Measurements from ENCODE around the gene GPR31. TPM values are rescaled to one million over a fixed set of nuclear protein-coding genes. Genes with fewer than 3 reads are reported as not detected.

Gene GPR31
- total and polyA plus RNA-seq, 2 of the 4 experiments (the other 2 are of a cell fraction), result not detected

DNA sequence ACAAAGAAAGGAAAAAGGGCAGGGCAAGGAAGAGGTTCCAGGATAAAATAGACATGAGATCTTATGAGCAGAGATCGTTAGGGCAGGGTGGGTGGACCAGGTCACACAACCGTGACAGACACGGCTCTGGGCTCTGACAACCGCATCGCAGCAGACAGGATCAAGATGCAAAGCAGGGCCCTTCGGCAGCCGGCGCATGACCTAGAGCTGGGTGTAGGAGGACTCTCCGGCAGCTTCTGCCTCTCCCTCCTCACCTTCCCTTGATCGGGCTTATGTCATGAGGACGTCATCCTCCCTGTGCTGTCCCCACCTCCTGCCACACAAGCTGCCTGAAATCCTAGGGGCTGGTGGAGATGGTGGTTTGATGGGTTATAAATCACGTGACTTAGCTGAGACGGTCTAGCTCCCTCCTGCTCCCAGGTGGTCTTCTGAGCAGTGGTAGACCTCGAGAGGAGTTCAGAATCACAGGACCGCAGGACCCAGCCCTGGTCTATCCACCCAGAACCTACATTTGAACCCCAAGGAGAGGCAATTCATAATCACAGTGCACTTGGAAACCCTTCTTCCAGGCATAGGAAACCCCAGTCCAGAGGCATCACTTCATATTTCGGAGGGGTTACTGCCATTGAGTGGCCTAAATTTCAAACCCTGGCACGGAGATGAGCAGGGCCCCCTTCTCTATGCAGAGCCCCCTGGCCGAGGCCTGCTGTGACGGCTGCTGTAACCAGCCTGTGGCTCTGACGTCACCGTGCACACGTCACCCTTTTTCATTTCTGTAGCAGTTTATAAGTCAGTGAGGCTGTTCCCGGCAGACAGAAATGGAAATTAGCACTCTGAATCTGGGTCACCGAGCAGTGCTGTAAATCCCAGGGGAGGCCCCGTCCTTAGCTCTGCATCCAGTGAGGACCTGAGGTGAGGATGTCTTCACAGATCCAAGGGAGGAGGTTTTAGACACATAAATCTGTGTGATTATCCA lies 43.6 kb downstream of the GPR31 start:
- no peak overlapping the region for H2AK5ac ChIP-seq (ENCODE audit: low read depth, low read length)
- H3K4me2 ChIP-seq (ENCODE audit: low read depth, low read length), result no peak overlapping the region
- H3K4me3 ChIP-seq (ENCODE audit: insufficient read depth, low read depth, low read length), result no peak overlapping the region
- H2AFZ ChIP-seq (replicated peaks; ENCODE audit: low read length, poor library complexity), result no peak overlapping the region
- H3K79me1 ChIP-seq (ENCODE audit: low read depth in 1 of 2, low read length in 2 of 2), result no peaks in the 10 kb centered on the region
- H2BK20ac ChIP-seq (ENCODE audit: low read depth, low read length), result no peak overlapping the region
- BruUV-seq (replicated peaks), result no TSS peak
- no peak overlapping the region for H3K27ac ChIP-seq (ENCODE audit: insufficient read depth, low read length)
- CTCF ChIA-PET, result no interaction called here
- H4K20me1 ChIP-seq (ENCODE audit: insufficient read depth, low read length), result no peaks in the 10 kb centered on the region
- H3K27me3 ChIP-seq (ENCODE audit: control insufficient read depth, insufficient read depth, low read length), result no peaks in the 10 kb centered on the region
- intact Hi-C loops (cut with micrococcal nuclease) (no loop called here), dilution Hi-C loops (cut with HindIII; ENCODE audit: low sequenced_read_pairs, unreplicated experiment) (no loop called here), in situ Hi-C loops (cut with MboI; ENCODE audit: low sequenced_read_pairs) (no loop called here)
- H3K9me1 ChIP-seq (ENCODE audit: insufficient read depth, low read length), result no peaks in the 10 kb centered on the region
- H3K4ac ChIP-seq (ENCODE audit: low read depth, low read length), result no peak overlapping the region
- H4K91ac ChIP-seq (ENCODE audit: insufficient read depth, low read depth, low read length), result no peak overlapping the region
- DNase-seq (no peak), ATAC-seq (ENCODE audit: low read depth) (no peak)
- H2AK9ac ChIP-seq (replicated peaks; ENCODE audit: low read depth, low read length, poor library complexity), result no peak overlapping the region
- H2BK120ac ChIP-seq (ENCODE audit: low read depth, low read length), result no peak overlapping the region
- no peaks in the 10 kb centered on the region for H3K36me3 ChIP-seq (ENCODE audit: control insufficient read depth, insufficient read depth, low read length)
- no peak overlapping the region for H2BK5ac ChIP-seq (ENCODE audit: low read depth, low read length, poor library complexity, severe bottlenecking)
- H3K9ac ChIP-seq (ENCODE audit: low read depth, low read length), result no peak overlapping the region
- H2BK15ac ChIP-seq (ENCODE audit: low read depth, low read length), result no peak overlapping the region
- H3K4me1 ChIP-seq (ENCODE audit: control insufficient read depth, insufficient read depth, low read length), result no peaks in the 10 kb centered on the region
- H4K5ac ChIP-seq (ENCODE audit: low read depth, low read length), result no peak overlapping the region
- H4K8ac ChIP-seq (ENCODE audit: low read depth in 2 of 2, low read length in 2 of 2), result no peak overlapping the region
- POLR2A ChIA-PET (ENCODE audit: unreplicated experiment), result no interaction called here
- H3K56ac ChIP-seq (ENCODE audit: extremely low read depth, insufficient read depth, low read length), result no peak overlapping the region
- H3K23ac ChIP-seq (ENCODE audit: low read depth, low read length), result no peak overlapping the region
- peaks cover 17% of the 10 kb centered on the region for H3K9me3 ChIP-seq (ENCODE audit: control insufficient read depth, insufficient read depth, low read length)
- no peak overlapping the region for H3K14ac ChIP-seq (replicated peaks; ENCODE audit: low read depth, low read length)
- H3K18ac ChIP-seq (ENCODE audit: low read depth, low read length), result no peak overlapping the region
- WGBS, 2 experiments (ENCODE audit: extremely low coverage in 2 of 2, insufficient read length in 1 of 2), result 20% methylated on average over 2 of the region's 25 CpGs; no CpG with 5 or more reads in 1 of the 2 experiments
- TF ChIP-seq BHLHE40 (IDR thresholded peaks at IDR 0.05; ENCODE audit: low read depth, low read length) (no peak), POLR2A (IDR thresholded peaks at IDR 0.05; ENCODE audit: low read depth, low read length) (no peak), MAZ (IDR thresholded peaks at IDR 0.05; ENCODE audit: borderline replicate concordance, low read depth, low read length) (no peak), RAD21 (IDR thresholded peaks at IDR 0.05; ENCODE audit: low read length) (no peak), CHD1 (IDR thresholded peaks at IDR 0.05; ENCODE audit: low read depth, low read length) (no peak), CEBPB (IDR thresholded peaks at IDR 0.05; ENCODE audit: low read depth, low read length) (no peak), MXI1 (IDR thresholded peaks at IDR 0.05; ENCODE audit: borderline replicate concordance, low read depth, low read length) (no peak), SMC3 (IDR thresholded peaks at IDR 0.05; ENCODE audit: low read depth, low read length) (no peak), MAFK (IDR thresholded peaks at IDR 0.05; ENCODE audit: low read depth, low read length) (no peak), RCOR1 (IDR thresholded peaks at IDR 0.05; ENCODE audit: insufficient replicate concordance, low read length) (no peak), FOS (IDR thresholded peaks at IDR 0.05; ENCODE audit: low read depth, low read length) (no peak), RFX5 (IDR thresholded peaks at IDR 0.05; ENCODE audit: low read depth, low read length) (no peak)
- TF ChIP-seq, protein P1, sequence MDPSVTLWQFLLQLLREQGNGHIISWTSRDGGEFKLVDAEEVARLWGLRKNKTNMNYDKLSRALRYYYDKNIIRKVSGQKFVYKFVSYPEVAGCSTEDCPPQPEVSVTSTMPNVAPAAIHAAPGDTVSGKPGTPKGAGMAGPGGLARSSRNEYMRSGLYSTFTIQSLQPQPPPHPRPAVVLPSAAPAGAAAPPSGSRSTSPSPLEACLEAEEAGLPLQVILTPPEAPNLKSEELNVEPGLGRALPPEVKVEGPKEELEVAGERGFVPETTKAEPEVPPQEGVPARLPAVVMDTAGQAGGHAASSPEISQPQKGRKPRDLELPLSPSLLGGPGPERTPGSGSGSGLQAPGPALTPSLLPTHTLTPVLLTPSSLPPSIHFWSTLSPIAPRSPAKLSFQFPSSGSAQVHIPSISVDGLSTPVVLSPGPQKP (IDR thresholded peaks at IDR 0.05; ENCODE audit: borderline replicate concordance, low read depth, low read length), result no peak
- TF ChIP-seq, protein P2, sequence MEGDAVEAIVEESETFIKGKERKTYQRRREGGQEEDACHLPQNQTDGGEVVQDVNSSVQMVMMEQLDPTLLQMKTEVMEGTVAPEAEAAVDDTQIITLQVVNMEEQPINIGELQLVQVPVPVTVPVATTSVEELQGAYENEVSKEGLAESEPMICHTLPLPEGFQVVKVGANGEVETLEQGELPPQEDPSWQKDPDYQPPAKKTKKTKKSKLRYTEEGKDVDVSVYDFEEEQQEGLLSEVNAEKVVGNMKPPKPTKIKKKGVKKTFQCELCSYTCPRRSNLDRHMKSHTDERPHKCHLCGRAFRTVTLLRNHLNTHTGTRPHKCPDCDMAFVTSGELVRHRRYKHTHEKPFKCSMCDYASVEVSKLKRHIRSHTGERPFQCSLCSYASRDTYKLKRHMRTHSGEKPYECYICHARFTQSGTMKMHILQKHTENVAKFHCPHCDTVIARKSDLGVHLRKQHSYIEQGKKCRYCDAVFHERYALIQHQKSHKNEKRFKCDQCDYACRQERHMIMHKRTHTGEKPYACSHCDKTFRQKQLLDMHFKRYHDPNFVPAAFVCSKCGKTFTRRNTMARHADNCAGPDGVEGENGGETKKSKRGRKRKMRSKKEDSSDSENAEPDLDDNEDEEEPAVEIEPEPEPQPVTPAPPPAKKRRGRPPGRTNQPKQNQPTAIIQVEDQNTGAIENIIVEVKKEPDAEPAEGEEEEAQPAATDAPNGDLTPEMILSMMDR (conservative IDR thresholded peaks at IDR 0.05; ENCODE audit: low read depth, low read length), result no peak
- TF ChIP-seq, protein P3, sequence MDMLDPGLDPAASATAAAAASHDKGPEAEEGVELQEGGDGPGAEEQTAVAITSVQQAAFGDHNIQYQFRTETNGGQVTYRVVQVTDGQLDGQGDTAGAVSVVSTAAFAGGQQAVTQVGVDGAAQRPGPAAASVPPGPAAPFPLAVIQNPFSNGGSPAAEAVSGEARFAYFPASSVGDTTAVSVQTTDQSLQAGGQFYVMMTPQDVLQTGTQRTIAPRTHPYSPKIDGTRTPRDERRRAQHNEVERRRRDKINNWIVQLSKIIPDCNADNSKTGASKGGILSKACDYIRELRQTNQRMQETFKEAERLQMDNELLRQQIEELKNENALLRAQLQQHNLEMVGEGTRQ (IDR thresholded peaks at IDR 0.05; ENCODE audit: low read depth, low read length), result no peak
